ENCODE data around the gene LGI4.

DNA sequence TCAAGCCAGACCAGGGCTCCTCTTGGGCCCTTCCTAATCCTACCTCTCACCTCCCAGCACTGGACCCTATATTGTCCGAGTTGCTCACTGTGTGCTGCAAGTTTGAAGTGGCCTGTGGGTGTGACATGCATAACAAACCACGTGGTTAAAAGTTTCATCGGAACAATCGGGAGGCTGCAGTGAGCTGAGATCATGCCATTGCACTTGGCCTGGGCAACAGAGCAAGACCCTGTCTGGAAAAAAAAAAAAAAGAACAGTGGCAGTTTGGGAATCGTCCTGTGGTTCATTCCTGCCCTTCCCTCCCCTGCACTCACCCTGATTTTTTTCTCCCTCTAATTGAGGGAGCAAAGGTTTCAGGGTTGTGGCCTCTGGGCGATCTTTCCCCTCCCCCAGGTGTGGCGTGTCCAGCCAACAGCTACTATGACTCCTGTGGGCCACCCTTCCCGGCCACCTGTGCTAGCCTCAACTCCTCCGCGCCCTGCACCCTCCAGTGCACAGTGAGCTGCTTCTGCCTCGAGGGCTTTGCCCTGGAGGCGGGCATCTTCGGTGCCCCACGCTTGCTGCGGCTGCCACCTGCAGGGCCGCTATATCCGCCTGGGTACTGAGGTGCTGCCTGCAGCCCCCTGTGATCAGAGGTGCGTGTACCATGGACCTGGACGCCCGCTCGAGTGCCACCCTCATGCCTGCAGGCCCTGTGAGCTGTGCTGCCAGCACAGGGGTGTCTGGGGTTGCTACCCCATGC is 35.5 kb downstream of the LGI4 start:
- TF ChIP-seq POLR2A (IDR thresholded peaks at IDR 0.05; ENCODE audit: low read length) (no peak), GATA1 (IDR thresholded peaks at IDR 0.05; ENCODE audit: low read depth, low read length) (no peak)

Data from erythroblast (primary cell).